ENCODE results near the gene KRIT1.

DNA sequence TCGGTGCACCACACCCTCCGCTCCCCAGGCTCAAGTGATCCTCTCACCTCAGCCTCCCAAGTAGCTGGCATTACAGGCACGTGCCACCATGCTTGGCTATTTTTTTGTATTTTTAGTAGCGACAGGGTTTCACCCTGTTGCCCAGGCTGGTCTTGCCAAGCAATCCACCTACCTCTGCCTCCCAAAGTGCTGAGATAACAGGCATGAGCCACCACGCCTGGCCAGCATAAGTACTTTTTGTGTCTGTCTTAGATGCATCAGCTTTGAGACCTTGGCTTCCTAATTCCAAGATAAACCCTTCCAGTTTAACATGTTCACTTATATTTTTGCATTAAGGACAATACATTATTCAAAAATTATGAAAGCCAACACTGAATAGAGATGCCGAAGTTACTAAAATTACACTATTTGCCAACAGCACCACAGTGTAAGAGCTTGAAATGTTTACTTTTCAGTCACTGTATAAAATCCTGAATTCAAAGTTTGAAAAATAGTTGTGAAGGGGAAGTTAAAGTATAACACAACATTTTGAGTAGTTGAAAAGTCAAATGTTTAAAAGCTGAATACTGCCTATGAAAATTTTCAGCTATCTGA is 36.6 kb upstream of the KRIT1 start:
- TF ChIP-seq CTCF (IDR thresholded peaks at IDR 0.05 in 8 of 11, conservative IDR thresholded peaks at IDR 0.05 in 3 of 11) (no peak), POLR2AphosphoS5 (IDR thresholded peaks at IDR 0.05) (no peak), POLR2A (IDR thresholded peaks at IDR 0.05) (no peak)

Data from spleen (tissue), 7 donors.